Stimulated activated CD8-positive, alpha-beta memory T cell treated with anti-CD3 and anti-CD28 coated beads, Interleukin-15, amount 100 ng/mL, for 4 hours (primary cell): ENCODE measurements around the gene AP2A2.

ENCODE experiments used
- DNase-seq, 2 donors: peaks; one replicate each; pipeline ENCODE4 v3.0.0-alpha.2; 2020; ENCODE audit warnings: low read depth in 2 of 2

The AP2A2 gene

DNA sequence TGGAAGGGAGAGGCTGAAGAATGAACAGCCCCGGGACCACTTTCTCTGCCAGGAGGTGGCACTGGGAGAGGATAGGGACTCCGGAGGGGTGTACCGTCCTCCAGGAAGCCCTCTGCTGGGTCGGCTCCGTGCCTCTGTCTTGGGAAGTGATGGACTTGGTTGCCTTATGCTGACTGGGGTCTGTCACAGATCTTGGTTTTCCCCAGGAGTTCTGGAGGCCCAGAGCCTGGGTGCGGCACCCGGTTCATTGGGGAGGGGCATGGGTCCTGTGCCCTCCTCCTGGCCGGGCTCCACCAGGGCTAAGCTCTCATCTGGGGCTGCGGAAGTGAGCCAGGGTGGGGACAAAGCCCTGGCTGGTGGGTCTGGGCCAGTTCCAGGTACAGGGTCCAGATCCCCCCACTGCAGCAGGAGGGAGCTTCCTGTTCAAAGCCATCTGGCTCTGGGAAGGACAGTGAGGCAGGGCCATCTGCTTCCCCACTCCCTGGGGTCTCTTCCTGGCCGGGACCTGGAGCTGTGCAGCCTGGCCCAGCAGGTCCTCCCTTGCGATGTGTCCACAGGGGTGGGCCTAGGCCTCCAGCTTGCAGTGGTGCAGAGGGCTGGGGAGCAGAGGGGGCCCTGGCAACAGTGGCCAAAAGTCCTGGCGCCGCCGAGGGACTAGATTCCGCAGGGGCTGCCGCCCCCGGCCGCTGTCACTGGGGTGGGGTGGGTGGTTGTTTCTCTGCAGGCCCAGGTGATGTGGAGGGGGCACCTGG lies 1.1 kb upstream of the AP2A2 start:
- no peak for DNase-seq

DNA sequence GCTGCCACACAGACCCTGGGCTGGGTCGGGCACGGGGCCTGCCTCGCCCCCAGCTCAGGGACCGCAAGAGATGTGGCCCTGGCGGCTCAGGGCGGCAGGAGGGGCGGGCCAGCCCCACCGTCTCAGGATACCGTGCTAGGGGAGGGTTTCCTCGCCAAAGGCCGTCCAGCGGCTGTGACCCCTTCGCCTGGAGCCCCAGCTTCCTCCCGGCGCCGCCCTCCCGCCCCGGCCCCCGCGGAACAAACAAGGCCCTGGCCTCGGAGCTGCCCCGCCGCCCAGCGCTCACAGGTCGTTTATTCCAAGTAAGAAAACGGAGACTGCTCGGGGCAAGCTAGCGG lies 543 bp upstream of the AP2A2 start:
- no peak for DNase-seq

- DNase-seq: no peak
These were observed 759 bp downstream of the AP2A2 start for GRCh38 chr11:926341-926916.

GRCh38 chr11:927871-928270 lies 2.2 kb downstream of the AP2A2 start:
- no peak for DNase-seq

DNA sequence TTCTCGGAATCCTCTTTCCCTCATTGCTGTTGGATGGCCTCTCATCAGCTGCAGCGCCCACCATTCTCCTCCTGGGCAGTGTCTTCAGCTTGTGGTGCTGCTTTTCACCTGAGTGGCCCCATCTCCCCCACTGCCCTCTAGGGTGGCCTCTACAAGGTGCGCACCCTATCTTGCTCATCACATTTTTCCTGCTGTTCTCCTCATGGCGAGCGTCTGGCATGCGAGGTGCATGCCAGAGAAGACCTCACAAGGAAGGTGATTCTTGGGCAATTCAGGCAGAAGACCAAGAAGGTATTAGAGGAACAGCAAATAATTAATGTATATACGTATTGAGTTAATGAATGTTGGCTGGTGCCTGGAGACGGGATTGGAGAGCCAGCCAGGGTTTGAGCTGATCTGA lies 3.1 kb downstream of the AP2A2 start:
- no peak for DNase-seq

GRCh38 chr11:929405-929804 lies 3.7 kb downstream of the AP2A2 start:
- no peak for DNase-seq

DNA sequence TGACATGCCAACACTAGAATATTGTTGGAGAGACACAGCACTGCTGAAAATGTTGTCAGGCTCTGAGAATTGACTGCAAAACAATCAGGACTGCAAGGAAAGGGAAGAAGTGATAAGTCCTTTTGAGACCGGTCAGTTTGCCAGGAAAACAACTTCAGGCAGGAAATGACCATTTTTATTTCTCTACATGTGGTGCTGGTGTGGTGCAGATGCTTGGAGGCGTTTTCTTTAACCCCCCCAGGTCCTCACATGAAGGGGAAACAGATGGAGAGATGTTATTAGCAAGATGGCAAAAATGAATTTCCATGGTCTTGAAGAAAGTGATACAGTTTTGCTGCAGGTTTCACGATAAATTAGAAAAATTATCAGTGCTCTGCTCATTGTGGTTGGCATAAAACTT lies 5.7 kb downstream of the AP2A2 start:
- no peak for DNase-seq

DNA sequence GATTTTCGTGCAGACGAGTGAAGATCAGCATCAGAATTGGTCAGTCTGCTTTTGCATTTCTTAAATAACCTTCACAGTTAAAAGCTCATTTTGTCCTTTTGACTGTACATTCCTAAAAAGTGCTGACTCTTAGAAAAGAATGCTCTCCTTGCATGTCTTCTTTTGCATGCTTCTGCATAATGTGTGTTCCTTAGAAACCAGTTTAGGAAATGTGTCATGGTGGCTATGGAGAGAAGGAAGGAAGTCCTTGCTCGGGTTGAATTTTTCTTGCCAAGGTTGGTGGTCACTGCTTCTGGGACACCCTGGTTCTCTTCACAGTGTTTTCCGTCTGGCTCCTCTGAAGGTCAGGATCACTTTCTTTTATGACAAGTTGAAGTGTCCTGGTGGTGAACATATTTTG lies 6.8 kb downstream of the AP2A2 start:
- no peak for DNase-seq

DNA sequence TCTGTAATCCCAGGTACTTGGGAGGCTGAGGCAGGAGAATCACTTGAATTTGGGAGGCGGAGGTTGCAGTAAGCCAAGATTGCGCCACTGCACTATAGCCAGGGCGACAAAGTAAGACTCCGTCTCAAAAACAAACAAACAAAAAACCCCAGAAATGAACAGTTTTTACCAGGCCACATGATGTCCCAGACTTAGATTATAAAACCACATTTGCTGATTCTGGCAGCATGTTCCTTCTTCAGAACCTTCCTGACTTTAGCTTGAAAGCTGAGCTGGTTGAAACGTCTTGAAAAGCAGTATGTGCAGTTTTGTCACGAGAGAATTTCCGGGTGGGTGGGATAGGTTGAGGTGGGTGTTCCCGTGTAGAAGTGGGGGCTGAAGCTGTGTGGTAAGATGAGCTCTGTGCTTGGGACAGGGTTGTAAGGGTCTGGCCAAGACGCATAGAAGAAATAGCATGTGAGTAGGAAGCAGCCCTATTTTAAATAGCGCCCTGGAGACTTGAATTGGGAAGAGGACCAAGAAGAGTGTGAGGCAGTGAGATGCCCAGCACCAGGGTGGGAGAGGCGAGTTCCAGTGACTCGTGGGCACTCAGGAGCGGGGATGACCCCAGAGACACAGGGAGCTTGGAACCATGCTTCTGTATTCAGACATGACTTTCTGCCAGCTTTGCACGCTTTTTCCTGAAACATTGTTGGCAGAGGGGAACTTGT lies 7.6 kb downstream of the AP2A2 start:
- DNase-seq: no peak

DNA sequence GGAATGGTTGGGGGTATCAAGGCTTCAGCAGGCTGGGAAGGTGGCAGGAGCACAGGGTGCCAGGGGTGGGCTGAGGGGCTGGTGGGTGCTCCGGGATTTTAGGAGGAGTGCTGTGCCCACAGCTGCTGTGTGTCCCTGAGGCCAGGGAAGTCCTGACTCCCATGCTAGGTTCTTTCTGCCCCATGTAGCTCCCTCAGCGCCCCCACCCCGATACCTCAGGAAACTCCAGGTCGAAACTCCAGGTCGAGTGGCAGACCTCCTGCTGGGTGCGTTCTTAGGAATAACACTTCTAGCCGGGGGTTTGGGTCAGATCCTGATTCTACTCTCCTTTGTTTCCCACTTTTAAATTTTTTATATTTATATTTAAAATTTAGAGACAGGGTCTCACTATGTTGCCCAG lies 8.3 kb downstream of the AP2A2 start:
- no peak for DNase-seq

- no peak for DNase-seq
These were observed 8.9 kb downstream of the AP2A2 start for GRCh38 chr11:934527-934926.

DNA sequence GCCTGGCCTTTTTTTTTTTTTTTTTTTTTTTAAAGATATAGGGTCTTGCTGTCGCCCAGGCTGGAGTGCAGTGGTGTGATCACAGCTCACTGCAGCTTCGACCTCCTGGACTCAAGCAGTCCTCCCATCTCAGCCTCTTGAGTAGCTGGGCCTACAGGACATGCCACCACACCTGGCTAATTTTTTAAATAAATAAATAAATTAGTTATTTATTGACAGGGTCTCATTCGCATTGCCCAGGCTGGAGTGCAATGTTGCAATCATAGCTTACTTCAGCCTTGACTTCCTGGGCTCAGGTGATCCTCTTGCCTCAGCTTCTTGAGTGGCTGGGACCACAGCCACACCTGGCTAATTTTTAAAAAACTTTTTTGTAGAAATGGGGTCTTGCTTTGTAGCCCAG lies 10.5 kb downstream of the AP2A2 start:
- DNase-seq: no peak

DNA sequence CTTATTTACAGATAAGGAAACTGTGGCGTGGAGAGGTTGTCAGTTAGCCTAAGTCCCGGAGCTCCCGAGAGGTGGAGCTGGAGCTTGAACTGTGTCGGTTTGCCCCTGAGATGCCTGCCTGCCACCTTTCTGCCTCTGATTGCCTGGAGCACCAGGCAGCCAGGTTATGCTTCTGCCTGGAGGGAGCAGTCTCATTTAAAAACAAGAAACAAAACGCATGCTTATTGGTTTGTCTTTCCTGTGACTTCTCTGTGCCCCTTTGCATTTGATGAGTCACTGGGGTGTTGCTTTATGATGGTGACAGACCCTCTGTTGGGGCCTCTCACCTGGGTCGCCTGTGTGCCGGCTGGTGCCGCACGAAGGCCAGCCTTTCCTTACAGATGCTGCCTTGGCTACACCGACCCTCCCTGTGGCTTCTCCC lies 12.2 kb downstream of the AP2A2 start:
- DNase-seq: no peak

- DNase-seq: no peak
These were observed 14.9 kb downstream of the AP2A2 start for GRCh38 chr11:940496-941135.

DNA sequence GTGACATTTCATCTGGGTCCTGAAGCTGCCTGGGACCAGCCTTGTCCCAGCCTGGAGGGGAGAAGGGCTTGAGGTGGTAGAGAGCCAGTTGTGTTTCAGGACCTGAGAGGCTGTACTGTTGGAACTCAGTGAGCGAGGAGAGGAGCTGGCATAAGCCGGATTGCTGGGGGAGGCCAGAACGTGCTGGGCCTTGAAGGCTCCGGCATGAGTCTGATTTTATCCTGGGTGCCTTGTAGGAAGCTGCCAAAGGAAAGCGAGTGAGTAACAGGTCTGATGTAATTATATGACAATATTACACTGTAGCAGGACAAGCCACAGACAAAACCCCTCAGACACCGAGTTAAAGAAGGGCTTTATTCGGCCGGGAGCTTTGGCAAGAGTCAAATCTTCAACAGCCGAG lies 17.2 kb downstream of the AP2A2 start:
- no peak for DNase-seq

- DNase-seq: no peak
These were observed 19.2 kb downstream of the AP2A2 start for GRCh38 chr11:944711-945470.

DNA sequence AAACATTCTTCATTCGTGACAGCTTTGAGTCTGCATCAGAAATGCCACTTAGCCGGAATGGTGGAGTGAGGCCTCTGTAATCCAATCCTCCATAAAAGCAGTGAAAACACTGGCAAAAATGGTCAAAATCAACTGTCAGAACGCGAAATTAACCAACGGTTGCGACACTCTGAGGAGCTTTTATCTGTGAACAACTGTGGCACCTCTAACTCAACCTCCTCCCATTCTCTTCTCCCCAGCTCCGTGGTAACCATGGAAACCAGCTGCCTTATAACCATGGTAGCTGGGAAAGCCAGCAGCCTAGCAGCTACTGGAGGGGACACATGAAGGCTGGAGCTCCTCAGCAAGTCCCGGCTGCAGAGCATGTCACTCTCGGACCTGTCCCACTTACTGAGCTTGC lies 20.3 kb downstream of the AP2A2 start:
- DNase-seq: no peak

DNA sequence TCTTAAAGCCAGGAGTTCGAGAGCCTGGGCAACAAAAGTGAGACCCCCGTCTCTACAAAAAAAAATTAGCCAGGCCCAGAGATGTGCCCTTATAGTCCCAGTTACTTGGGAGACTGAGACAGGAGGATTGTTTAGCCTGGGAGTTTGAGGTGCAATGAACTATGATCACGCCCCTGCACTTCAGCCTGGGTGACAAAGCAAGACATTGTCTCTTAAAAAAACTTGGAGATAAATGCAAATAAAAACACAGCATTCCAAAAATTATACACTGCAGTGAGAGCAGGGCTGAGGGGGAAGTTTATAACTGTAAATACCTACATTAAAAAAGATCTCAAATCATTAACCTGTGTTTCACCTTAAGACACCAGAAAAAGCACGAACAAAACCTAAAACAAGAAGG lies 22.1 kb downstream of the AP2A2 start:
- DNase-seq: no peak

- no peak for DNase-seq
These were observed 25.8 kb downstream of the AP2A2 start for GRCh38 chr11:951507-951906.

DNA sequence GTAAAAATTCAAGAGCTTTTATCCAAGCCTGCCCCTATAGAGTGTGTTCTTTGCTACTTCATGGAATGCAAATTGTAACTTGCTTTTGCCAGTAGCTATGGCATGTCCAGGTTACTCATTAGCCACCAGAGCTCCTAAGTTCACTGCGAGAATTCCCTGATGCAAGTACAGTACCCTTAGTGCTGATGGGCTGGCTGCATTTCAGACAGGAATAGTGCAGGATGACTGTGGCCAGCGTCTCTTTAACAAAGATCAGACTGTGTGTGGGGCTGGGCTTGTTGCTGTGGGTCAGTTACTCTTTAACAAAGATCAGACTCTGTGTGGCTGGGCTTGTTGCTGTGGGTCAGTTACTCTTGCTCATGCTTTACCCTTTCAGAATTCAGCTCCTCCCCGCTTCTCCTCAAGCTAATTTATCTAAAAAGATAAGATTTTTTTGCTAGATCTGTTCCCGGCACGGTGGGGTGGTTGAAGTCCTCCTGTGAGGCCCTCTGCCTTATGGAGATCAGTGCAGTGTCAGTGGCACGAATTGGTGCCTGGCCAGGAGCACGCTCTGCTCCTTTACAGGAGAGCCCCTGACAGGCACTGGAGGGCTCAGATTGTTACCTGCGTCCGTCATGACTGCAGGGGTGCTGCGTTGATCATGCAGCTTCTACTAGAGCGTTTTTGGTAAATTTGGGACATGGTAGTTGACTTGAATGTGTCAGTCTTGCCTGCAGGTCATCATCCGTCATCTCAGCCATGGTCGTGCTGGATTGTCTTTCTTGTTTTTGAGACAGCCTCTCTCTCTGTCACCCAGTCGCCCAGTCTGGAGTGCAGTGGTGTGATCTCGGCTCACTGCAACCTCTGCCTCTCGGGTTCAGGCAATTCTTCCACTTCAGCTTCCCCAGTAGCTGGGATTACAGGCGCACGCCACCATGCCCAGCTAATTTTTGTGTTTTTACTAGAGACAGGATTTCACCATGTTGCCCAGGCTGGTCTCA lies 27.0 kb downstream of the AP2A2 start:
- no peak for DNase-seq

GRCh38 chr11:953512-953911 lies 27.8 kb downstream of the AP2A2 start:
- DNase-seq: no peak
